Karpas-422 (cell line): ENCODE results near the gene C11orf68. TPM values are rescaled to one million over a fixed set of nuclear protein-coding genes. Genes with fewer than 3 reads are reported as not detected.

Experiments
- DNase-seq: peaks from one replicate; pipeline ENCODE4 v3.0.0-alpha.2; 2015
- H2AFZ ChIP-seq: fragments of 200-600 bp; sonication (generic); 2 replicates; pipeline ENCODE4 v1.6.1; 2014; ENCODE audit warnings: antibody characterized with exemption, low read length, mixed read lengths
- H3K27ac ChIP-seq: fragments of 200-600 bp; sonication (generic); 2 replicates; pipeline ENCODE4 v1.5.1; 2014; ENCODE audit warnings: mild to moderate bottlenecking, low read length, moderate library complexity
- H3K27me3 ChIP-seq: fragments of 200-600 bp; sonication (generic); 2 replicates; pipeline ENCODE4 v1.6.1; 2014; ENCODE audit warnings: low read length, mixed read lengths
- H3K36me3 ChIP-seq: fragments of 200-600 bp; sonication (generic); 2 replicates; pipeline ENCODE4 v1.6.1; 2014; ENCODE audit warnings: low read length, mixed read lengths; ENCODE audit not compliant: insufficient read depth
- H3K4me1 ChIP-seq: fragments of 200-600 bp; sonication (generic); 2 replicates; pipeline ENCODE4 v1.6.1; 2014; ENCODE audit warnings: mild to moderate bottlenecking, low read length, mixed read lengths
- H3K4me2 ChIP-seq: fragments of 200-600 bp; sonication (generic); 2 replicates; pipeline ENCODE4 v1.6.1; 2014; ENCODE audit warnings: low read length, low read depth, mild to moderate bottlenecking; ENCODE audit not compliant: poor library complexity, severe bottlenecking
- H3K4me3 ChIP-seq: fragments of 200-600 bp; sonication (generic); 2 replicates; pipeline ENCODE4 v1.5.1; 2014; ENCODE audit warnings: mild to moderate bottlenecking, antibody characterized with exemption, low read length, mixed read lengths
- H3K79me2 ChIP-seq: fragments of 200-600 bp; sonication (generic); 2 replicates; pipeline ENCODE4 v1.6.1; 2014; ENCODE audit warnings: mild to moderate bottlenecking, low read length, mixed read lengths
- H3K9ac ChIP-seq: fragments of 200-600 bp; sonication (generic); 2 replicates; pipeline ENCODE4 v1.6.0; 2014; ENCODE audit warnings: low read length
- H3K9me2 ChIP-seq: fragments of 200-600 bp; sonication (generic), shearing (Covaris generic); replicated peaks from 2 replicates; pipeline ENCODE4 v1.6.0; 2014; ENCODE audit warnings: mild to moderate bottlenecking, low read length, moderate library complexity; ENCODE audit not compliant: insufficient read depth
- H3K9me3 ChIP-seq: fragments of 300-700, 200-600 bp; sonication (generic); 2 replicates; pipeline ENCODE4 v1.6.1; 2014; ENCODE audit warnings: low read length, mixed read lengths
- H4K20me1 ChIP-seq: fragments of 200-600 bp; sonication (generic); 2 replicates; pipeline ENCODE4 v1.6.1; 2014; ENCODE audit warnings: mild to moderate bottlenecking, antibody characterized with exemption, low read length, low read depth; ENCODE audit not compliant: insufficient read depth
- total RNA-seq: library from RNA; depleted of rRNA; stranded (reverse); fragments of >200 nt; shearing (Covaris generic); gene quantifications from 2 replicates; pipeline ENCODE4 v1.2.3, GENCODE V29; 2014; ENCODE audit warnings: low replicate concordance

The C11orf68 gene
- total RNA-seq, 1 experiment from 2014 or later: 11.0 TPM

- no peak for DNase-seq
These were observed 28.3 kb upstream of the C11orf68 start for GRCh38 chr11:65947133-65947532.

GRCh38 chr11:65946655-65947054, 27.8 kb upstream of the C11orf68 start:
- Histone ChIP-seq H3K4me2 (no peak overlapping the region), H3K9me2 (no peaks in the 10 kb centered on the region), H3K27ac (no peak overlapping the region), H3K9ac (no peak overlapping the region), H2AFZ (no peak overlapping the region), H3K36me3 (no peaks in the 10 kb centered on the region), H3K79me2 (no peaks in the 10 kb centered on the region), H3K4me1 (peaks cover 1% of the 10 kb centered on the region), H3K4me3 (no peak overlapping the region), H3K27me3 (no peaks in the 10 kb centered on the region), H3K9me3 (no peaks in the 10 kb centered on the region), H4K20me1 (no peaks in the 10 kb centered on the region)
- no peak for DNase-seq

More at GRCh38 chr11:65947133-65947532, 28.3 kb upstream of the C11orf68 start:
- Histone ChIP-seq H3K9me2 (no peaks in the 10 kb centered on the region), H3K4me1 (no peaks in the 10 kb centered on the region), H3K4me2 (no peak overlapping the region), H3K36me3 (no peaks in the 10 kb centered on the region), H3K9me3 (no peaks in the 10 kb centered on the region), H3K4me3 (no peak overlapping the region), H4K20me1 (no peaks in the 10 kb centered on the region), H3K79me2 (no peaks in the 10 kb centered on the region), H3K27me3 (no peaks in the 10 kb centered on the region), H3K27ac (no peak overlapping the region), H3K9ac (no peak overlapping the region), H2AFZ (no peak overlapping the region)

- Histone ChIP-seq H4K20me1 (no peaks in the 10 kb centered on the region), H3K9me3 (no peaks in the 10 kb centered on the region), H3K4me1 (peaks cover 4% of the 10 kb centered on the region), H3K27me3 (no peaks in the 10 kb centered on the region), H3K4me3 (no peak overlapping the region), H3K27ac (no peak overlapping the region), H2AFZ (no peak overlapping the region), H3K36me3 (no peaks in the 10 kb centered on the region), H3K9ac (no peak overlapping the region), H3K79me2 (no peaks in the 10 kb centered on the region), H3K4me2 (no peak overlapping the region), H3K9me2 (no peaks in the 10 kb centered on the region)
- no peak for DNase-seq
These were observed 27.2 kb upstream of the C11orf68 start for GRCh38 chr11:65945941-65946558.

GRCh38 chr11:65945430-65945911, 26.6 kb upstream of the C11orf68 start, which contains the start of gene TSGA10IP:
Gene TSGA10IP (plus strand): TSS chr11:65945480. CDS start chr11:65945676, 196 bp downstream.
- Histone ChIP-seq H3K27me3 (no peaks in the 10 kb centered on the region), H4K20me1 (no peaks in the 10 kb centered on the region), H3K4me3 (no peak within 1 kb of the TSS), H3K36me3 (no peaks in the 10 kb centered on the region), H3K9me3 (no peaks in the 10 kb centered on the region), H3K4me1 (peaks cover 4% of the 10 kb centered on the region), H3K27ac (no peak within 1 kb of the TSS), H2AFZ (no peak within 1 kb of the TSS), H3K9me2 (no peaks in the 10 kb centered on the region), H3K79me2 (no peaks in the 10 kb centered on the region), H3K9ac (no peak within 1 kb of the TSS), H3K4me2 (no peak within 1 kb of the TSS)
- no peak for DNase-seq

- Histone ChIP-seq H3K9me3 (no peaks in the 10 kb centered on the region), H3K27ac (no peak overlapping the region), H3K9ac (no peak overlapping the region), H3K4me1 (peaks cover 4% of the 10 kb centered on the region), H4K20me1 (no peaks in the 10 kb centered on the region), H3K9me2 (no peaks in the 10 kb centered on the region), H3K36me3 (no peaks in the 10 kb centered on the region), H3K4me3 (no peak overlapping the region), H2AFZ (no peak overlapping the region), H3K27me3 (no peaks in the 10 kb centered on the region), H3K4me2 (no peak overlapping the region), H3K79me2 (no peaks in the 10 kb centered on the region)
- DNase-seq: no peak
These were observed 25.9 kb upstream of the C11orf68 start for GRCh38 chr11:65944767-65945166.

GRCh38 chr11:65944191-65944590, 25.3 kb upstream of the C11orf68 start:
- Histone ChIP-seq H3K9me2 (no peaks in the 10 kb centered on the region), H3K79me2 (no peaks in the 10 kb centered on the region), H4K20me1 (no peaks in the 10 kb centered on the region), H3K27me3 (no peaks in the 10 kb centered on the region), H3K9me3 (no peaks in the 10 kb centered on the region), H3K36me3 (no peaks in the 10 kb centered on the region), H3K4me2 (no peak overlapping the region), H3K4me3 (no peak overlapping the region), H3K27ac (no peak overlapping the region), H3K9ac (no peak overlapping the region), H2AFZ (no peak overlapping the region), H3K4me1 (peaks cover 4% of the 10 kb centered on the region)
- DNase-seq: no peak

- Histone ChIP-seq H3K36me3 (no peaks in the 10 kb centered on the region), H4K20me1 (no peaks in the 10 kb centered on the region), H3K4me1 (peaks cover 4% of the 10 kb centered on the region), H3K4me2 (no peak overlapping the region), H3K27me3 (no peaks in the 10 kb centered on the region), H3K4me3 (no peak overlapping the region), H3K9ac (no peak overlapping the region), H3K79me2 (no peaks in the 10 kb centered on the region), H3K9me3 (no peaks in the 10 kb centered on the region), H2AFZ (no peak overlapping the region), H3K27ac (no peak overlapping the region), H3K9me2 (no peaks in the 10 kb centered on the region)
- no peak for DNase-seq
These were observed 23.7 kb upstream of the C11orf68 start for GRCh38 chr11:65942531-65942930.

GRCh38 chr11:65941720-65942310, 23.0 kb upstream of the C11orf68 start:
- DNase-seq: no peak
- no peaks in the 10 kb centered on the region for H3K9me2 ChIP-seq
- H3K4me2 ChIP-seq: no peak overlapping the region
- H4K20me1 ChIP-seq: no peaks in the 10 kb centered on the region
- H3K27ac ChIP-seq: no peak overlapping the region
- H3K79me2 ChIP-seq: no peaks in the 10 kb centered on the region
- H3K4me3 ChIP-seq: no peak overlapping the region
- H3K9ac ChIP-seq: no peak overlapping the region
- H3K36me3 ChIP-seq: no peaks in the 10 kb centered on the region
- H3K9me3 ChIP-seq: no peaks in the 10 kb centered on the region
- peak overlapping the region; percentile 48; the same call in 1 of the 2 replicates for H2AFZ ChIP-seq
- no peaks in the 10 kb centered on the region for H3K27me3 ChIP-seq
- H3K4me1 ChIP-seq: peaks cover 4% of the 10 kb centered on the region
